ENCODE results near the gene SNTG2.

The SNTG2 gene

DNA sequence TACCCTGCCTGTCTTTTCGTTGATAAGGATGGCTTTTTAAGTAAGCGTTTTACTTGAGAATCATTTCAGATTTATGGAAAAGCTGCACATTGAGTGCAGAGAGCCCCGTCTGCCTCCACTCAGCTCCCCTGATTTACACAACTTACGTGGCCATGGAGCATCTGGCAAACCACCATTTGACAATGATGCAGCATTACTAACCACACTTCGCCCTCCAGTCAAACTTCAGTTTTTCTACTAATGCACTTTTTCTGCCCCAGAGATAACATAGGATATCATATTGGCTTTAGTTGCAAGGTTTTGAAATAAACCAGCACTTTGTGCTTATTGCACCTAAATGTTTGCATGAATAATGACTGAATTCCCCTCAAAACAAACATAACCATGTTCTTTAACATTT, 297.5 kb downstream of the SNTG2 start:
- H3K4me3 ChIP-seq, result no peak overlapping the region

GRCh38 chr2:1249897-1250687, 299.4 kb downstream of the SNTG2 start:
- Histone ChIP-seq H3K27ac (peak overlapping the region in 2 of 21 experiments; percentile 11 to 36), H3K4me3 (no peak overlapping the region)

More for the DNA sequence above, 297.5 kb downstream of the SNTG2 start:
- no peak overlapping the region for H3K27ac ChIP-seq

DNA sequence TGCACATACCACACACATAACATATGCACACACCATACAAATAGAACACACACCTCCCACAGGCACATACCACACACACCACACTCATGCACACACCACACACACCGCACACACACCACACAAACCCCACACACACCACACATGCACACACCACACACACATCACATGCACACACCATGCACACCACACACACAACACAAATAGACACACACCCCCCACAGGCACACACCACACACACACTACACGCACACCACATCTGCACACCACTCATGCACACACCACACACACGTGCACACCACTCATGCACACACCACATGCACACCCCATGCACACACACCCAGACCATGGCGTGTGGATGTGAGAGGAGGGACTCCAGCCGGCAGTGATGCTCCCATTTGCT, 300.9 kb downstream of the SNTG2 start:
- no peak overlapping the region for H3K27ac ChIP-seq
- no peak overlapping the region for H3K4me3 ChIP-seq

- Histone ChIP-seq H3K27ac (no peak overlapping the region), H3K4me3 (no peak overlapping the region)
These were observed 303.0 kb downstream of the SNTG2 start for GRCh38 chr2:1253629-1254028.

- no peak overlapping the region for H3K27ac ChIP-seq
These were observed 304.2 kb downstream of the SNTG2 start for GRCh38 chr2:1254662-1255343.

GRCh38 chr2:1256632-1257324, 306.1 kb downstream of the SNTG2 start:
- no peak overlapping the region for H3K27ac ChIP-seq
- H3K4me3 ChIP-seq, result no peak overlapping the region

More at GRCh38 chr2:1254662-1255343, 304.2 kb downstream of the SNTG2 start:
- no peak overlapping the region for H3K4me3 ChIP-seq

- Histone ChIP-seq H3K27ac (no peak overlapping the region), H3K4me3 (no peak overlapping the region)
These were observed 306.7 kb downstream of the SNTG2 start for GRCh38 chr2:1257334-1257733.

- H3K4me3 ChIP-seq, result no peak overlapping the region
- no peak overlapping the region for H3K27ac ChIP-seq
These were observed 309.1 kb downstream of the SNTG2 start for GRCh38 chr2:1259746-1260145.

- Histone ChIP-seq H3K4me3 (no peak overlapping the region), H3K27ac (no peak overlapping the region)
These were observed 312.0 kb downstream of the SNTG2 start for GRCh38 chr2:1262609-1263008.

DNA sequence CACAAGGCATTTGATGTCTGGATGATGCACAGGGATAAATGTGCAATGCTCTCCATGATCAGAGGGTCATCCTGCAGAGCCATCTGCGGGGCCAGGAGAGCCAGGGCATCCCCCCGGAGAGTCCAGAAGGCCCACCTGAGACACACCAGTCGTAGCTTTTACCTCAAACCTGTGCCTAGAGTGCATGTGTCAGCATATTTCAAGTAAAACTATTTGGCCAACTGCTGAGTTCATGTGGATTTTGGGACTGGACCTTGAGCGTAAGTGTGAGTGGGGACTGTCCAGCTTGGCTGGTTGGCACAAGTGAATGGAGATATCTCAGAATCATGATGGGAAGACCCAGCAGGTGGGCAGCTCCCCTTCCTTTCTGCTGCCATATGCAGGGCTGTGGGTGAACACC, 314.8 kb downstream of the SNTG2 start:
- H3K4me3 ChIP-seq, result no peak overlapping the region
- H3K27ac ChIP-seq, result no peak overlapping the region

- no peak overlapping the region for H3K27ac ChIP-seq
- H3K4me3 ChIP-seq, result no peak overlapping the region
These were observed 315.7 kb downstream of the SNTG2 start for GRCh38 chr2:1266351-1266750.

- no peak overlapping the region for H3K4me3 ChIP-seq
- H3K27ac ChIP-seq, result no peak overlapping the region
These were observed 317.4 kb downstream of the SNTG2 start for GRCh38 chr2:1268034-1268433.

GRCh38 chr2:1269812-1270211, 319.2 kb downstream of the SNTG2 start:
- H3K4me3 ChIP-seq, result no peak overlapping the region
- H3K27ac ChIP-seq, result no peak overlapping the region

DNA sequence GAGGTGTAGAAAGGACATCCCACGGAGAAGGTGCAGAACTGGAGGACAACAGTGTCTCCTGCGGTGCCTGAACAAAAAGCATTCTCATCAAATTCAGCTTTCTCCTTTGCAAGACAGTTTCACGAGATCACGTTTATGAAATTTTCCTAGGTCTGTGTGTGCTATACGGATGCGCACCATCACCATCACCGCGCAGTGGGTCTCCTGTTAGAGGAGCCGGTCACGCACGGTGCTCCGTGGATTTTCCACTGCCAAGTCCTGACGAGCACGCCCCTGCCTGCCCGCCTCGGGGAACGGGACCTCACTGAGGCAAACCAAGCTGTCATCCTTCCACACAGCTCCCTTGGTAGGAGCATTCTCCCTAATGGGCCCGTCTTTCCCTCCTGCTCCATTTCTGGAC, 322.2 kb downstream of the SNTG2 start:
- Histone ChIP-seq H3K4me3 (no peak overlapping the region), H3K27ac (no peak overlapping the region)

DNA sequence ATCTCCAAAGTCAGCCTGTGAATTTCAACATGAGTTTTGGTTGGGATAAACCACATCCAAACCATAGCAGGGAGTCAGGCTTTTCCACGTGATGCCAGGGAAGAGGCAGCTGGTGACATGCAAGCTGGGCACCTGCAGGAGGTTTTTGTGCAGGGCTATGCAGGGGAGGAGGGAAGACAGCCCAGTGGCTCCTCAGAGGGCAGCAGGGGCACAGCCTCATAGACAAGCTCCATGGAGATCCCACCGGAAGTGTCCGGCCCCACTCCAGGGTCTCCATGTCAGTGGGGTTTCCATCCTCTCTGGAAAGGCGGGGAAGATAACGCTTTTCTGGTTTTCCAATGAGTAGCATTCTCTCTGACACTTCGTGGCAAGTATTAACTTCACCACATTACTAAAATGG, 327.0 kb downstream of the SNTG2 start:
- Histone ChIP-seq H3K27ac (no peak overlapping the region), H3K4me3 (no peak overlapping the region)

- H3K27ac ChIP-seq, result no peak overlapping the region
- no peak overlapping the region for H3K4me3 ChIP-seq
These were observed 327.5 kb downstream of the SNTG2 start for GRCh38 chr2:1278125-1278524.

- Histone ChIP-seq H3K4me3 (no peak overlapping the region), H3K27ac (no peak overlapping the region)
These were observed 328.2 kb downstream of the SNTG2 start for GRCh38 chr2:1278861-1279260.

DNA sequence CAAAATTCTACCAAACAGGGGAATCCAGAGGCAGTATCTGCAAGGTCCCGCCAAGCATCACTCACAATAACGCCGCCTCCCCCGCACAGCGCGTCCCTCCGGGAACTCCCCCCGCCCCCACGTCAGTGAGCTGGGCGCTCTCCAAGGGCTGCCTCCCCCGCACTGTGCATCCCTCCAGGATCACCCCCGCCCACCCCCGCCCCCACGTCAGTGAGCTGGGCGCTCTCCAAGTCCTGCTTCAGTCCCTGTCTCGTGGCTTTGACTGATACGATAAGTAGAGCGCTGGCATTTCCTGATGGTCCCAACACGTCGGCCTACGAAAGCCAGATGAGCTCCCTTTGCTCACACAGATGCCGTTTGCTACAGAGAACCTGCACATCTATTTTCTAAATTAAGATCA, 331.9 kb downstream of the SNTG2 start:
- Histone ChIP-seq H3K27ac (no peak overlapping the region), H3K4me3 (no peak overlapping the region)

DNA sequence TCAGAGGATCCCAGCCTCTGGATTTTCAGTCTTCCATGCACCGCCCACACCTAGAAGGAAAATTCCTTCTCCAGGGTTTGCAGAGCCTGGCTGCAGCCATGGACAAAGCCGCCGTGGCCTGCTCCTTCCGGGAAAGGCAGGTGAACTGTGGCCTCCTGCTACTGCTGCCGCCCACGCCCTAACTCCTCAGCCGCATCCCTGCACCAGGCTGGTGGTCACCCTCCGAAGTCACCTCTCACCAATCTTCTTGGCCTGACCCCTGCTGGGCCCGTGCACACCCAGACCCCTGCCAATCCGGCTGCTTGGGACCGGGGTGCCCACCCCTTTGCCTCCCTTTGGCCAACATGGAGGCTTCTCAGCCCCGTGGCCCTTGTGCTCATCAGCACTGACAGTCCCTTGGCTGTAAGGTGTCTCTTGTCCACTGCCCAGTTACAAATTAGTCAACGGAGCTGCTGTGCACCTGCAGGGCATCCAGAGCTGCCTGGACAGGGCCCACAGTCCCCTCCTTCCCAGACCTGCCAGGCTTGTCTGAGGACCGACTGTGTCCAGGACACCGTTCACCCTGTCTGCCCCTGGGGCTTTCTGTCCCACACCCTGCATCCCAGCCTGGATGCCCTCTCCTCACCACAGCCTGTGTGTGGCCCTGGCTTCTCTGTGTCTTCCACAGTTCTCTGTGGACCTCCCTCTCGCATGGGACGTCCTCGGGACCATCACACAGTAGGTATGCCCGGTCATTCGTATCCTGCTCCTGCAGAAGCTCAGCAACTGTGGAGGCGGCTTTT, 332.6 kb downstream of the SNTG2 start:
- H3K4me3 ChIP-seq, result no peak overlapping the region
- H3K27ac ChIP-seq, result no peak overlapping the region

- H3K4me3 ChIP-seq, result no peak overlapping the region
- H3K27ac ChIP-seq, result no peak overlapping the region
These were observed 333.2 kb downstream of the SNTG2 start for GRCh38 chr2:1283871-1284270.
